ENCODE measurements around the gene FCRL3. TPM values are rescaled to one million over a fixed set of nuclear protein-coding genes. Genes with fewer than 3 reads are reported as not detected.

Gene FCRL3
- total RNA-seq, 2 experiments from 2014 or later: 0.37 to 0.42 TPM

DNA sequence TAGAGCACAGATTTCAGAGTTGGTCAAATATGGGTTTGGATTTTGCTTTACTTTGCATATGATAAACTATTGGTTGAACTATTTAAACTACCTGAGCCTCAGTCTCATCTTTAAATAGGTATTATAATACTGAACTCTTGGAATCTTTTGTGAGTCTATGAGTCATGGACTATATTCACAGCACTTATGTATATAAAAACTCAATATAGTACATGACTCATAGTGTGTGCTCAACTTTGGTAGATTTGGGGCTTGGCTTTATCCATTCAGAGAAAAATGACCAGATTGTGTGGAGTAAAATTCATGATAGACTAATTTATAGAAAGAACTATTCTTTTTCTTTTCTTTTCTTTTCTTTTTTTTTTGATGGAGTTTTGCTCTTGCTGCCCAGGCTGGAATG is 28.7 kb downstream of the FCRL3 start:
- CTCF ChIA-PET: no interaction called here

DNA sequence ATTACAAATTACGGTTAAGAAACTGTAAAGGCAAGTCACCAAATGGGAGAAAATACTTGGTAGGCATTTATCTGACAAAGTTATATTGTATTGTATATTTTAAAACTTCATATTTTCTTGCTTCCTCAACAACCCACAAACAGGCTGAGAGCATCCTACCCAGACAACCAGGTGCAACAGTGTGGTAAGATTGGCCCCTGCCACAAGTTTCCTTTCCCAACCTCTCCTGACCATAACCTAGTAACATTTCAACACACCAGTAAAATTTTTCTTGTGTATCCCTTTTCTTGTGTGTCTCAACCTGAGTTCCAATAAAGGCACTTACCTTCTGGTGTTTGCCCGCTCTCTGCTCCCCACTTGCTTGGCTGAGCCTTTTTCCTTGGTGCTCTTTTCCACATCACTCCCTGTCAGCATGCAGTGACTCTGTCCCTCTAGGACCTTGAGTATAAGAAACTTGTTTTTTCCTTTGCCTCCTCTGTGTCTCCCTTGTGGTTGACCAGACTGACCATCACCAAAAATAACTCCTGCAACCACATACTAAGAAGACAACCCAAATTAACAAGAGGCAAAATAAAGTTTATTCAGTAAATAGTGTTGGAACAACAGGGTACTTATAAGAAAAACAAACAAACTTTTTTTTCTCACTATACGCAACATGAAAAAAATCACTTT is 40.9 kb downstream of the FCRL3 start:
- H3K36me3 Mint-ChIP-seq (ENCODE audit: low read depth): no peaks in the 10 kb centered on the region
- CTCF ChIA-PET: no interaction called here

More for the DNA sequence above, 28.7 kb downstream of the FCRL3 start:
- Mint-ChIP-seq H3K36me3 (ENCODE audit: low read depth) (no peaks in the 10 kb centered on the region), H3K9me3 (ENCODE audit: insufficient read depth) (peaks cover 5% of the 10 kb centered on the region), H3K27ac (no peak overlapping the region), H3K27me3 (ENCODE audit: low read depth) (no peaks in the 10 kb centered on the region), H3K4me3 (no peak overlapping the region), H3K4me1 (ENCODE audit: low read depth) (no peaks in the 10 kb centered on the region)
- no peak for ATAC-seq
- DNase-seq: no peak
- POLR2A ChIA-PET: no interaction called here

DNA sequence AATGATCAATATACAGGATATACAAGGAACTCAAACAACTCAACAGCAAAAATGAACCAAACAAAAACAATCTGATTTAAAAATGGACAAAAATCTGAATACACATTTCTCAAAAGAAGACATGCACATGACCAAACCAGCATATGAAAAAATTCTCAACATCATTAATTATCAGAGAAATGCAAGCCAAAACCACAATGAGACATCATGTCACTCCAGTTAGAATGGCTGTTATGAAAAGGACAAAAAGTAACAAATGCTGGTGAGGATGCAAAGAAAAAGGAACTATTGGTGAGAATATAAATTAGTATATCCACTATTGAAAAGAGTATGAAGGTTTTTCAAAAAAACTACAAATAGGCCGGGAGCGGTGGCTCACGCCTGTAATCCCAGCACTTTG is 42.0 kb downstream of the FCRL3 start:
- Mint-ChIP-seq H3K27me3 (ENCODE audit: low read depth) (peaks cover 23% of the 10 kb centered on the region), H3K36me3 (ENCODE audit: low read depth) (no peaks in the 10 kb centered on the region), H3K4me3 (no peak overlapping the region), H3K4me1 (ENCODE audit: low read depth) (peaks cover 9% of the 10 kb centered on the region), H3K9me3 (ENCODE audit: insufficient read depth) (no peaks in the 10 kb centered on the region), H3K27ac (no peak overlapping the region)
- DNase-seq: no peak
- ChIA-PET POLR2A (no interaction called here), CTCF (no interaction called here)
- ATAC-seq: no peak

More for the DNA sequence above, 40.9 kb downstream of the FCRL3 start:
- Mint-ChIP-seq H3K27me3 (ENCODE audit: low read depth) (peaks cover 31% of the 10 kb centered on the region), H3K9me3 (ENCODE audit: insufficient read depth) (no peaks in the 10 kb centered on the region), H3K4me1 (ENCODE audit: low read depth) (peaks cover 9% of the 10 kb centered on the region), H3K4me3 (no peak overlapping the region), H3K27ac (no peak overlapping the region)
- POLR2A ChIA-PET: no interaction called here
- no peak for DNase-seq
- peak; percentile 23 for ATAC-seq

DNA sequence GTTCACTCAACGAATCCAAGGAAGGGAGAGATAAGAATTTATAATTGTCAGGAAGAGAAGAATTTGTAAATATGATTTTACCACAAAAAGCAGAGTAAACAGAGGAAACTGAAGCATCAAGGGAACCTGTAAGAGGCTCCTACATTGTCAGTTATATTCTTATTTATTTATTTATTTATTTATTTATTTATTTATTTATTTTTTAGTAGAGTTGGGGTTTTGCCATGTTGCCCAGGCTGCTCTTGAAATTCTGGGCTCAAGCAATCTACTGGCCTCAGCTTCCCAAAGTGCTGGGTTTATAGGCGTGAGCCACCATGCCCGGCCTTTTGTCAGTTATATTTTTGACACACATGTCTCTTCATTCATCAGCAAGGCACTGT is 47.1 kb downstream of the FCRL3 start:
- Mint-ChIP-seq H3K9me3 (ENCODE audit: insufficient read depth) (no peaks in the 10 kb centered on the region), H3K4me1 (ENCODE audit: low read depth) (peaks cover 7% of the 10 kb centered on the region), H3K27me3 (ENCODE audit: low read depth) (peaks cover 12% of the 10 kb centered on the region), H3K36me3 (ENCODE audit: low read depth) (no peaks in the 10 kb centered on the region), H3K4me3 (no peak overlapping the region), H3K27ac (no peak overlapping the region)
- CTCF ChIA-PET: no interaction called here
- ATAC-seq (no peak), DNase-seq (no peak)
- POLR2A ChIA-PET: interaction anchor here (0.6 kb wide), 1 partner anchor 609 kb away, joined by 3 read pairs; no protein-coding TSS in a partner anchor

DNA sequence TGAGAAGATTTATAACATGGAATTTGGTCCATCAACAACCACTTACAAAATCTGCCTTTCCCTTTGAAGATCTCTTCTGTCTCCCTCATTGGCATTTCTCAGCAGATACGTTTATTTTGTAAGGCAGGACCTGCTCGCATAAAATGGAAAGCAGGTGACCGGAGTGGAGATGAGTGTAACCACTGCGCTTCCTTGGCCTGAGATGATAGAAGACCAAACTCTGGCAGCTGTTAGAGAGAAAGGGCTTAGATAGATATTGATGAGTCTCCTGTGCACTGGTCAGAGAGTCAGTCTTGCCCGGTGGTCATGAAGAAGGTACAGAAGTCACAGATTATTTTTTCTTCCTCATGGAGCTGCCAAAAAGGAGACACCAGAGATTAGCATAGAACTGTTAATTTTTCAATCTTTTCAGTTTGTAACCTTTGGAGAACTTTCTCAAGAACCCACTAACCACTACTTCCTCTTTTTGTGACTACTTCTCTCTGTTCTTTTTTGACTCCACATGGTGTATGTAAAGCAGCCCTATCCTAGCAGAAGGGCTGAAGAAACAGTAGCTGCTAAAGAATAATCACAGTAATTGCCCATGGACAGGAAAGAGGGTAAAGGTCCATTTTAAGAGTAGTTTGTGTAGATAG is 47.6 kb downstream of the FCRL3 start:
- Mint-ChIP-seq H3K4me3 (no peak overlapping the region), H3K9me3 (ENCODE audit: insufficient read depth) (no peaks in the 10 kb centered on the region), H3K4me1 (ENCODE audit: low read depth) (peaks cover 7% of the 10 kb centered on the region), H3K27me3 (ENCODE audit: low read depth) (peaks cover 12% of the 10 kb centered on the region), H3K27ac (no peak overlapping the region), H3K36me3 (ENCODE audit: low read depth) (no peaks in the 10 kb centered on the region)
- CTCF ChIA-PET: no interaction called here
- POLR2A ChIA-PET: interaction anchor here (0.6 kb wide), 1 partner anchor 609 kb away, joined by 3 read pairs; no protein-coding TSS in a partner anchor
- no peak for DNase-seq
- ATAC-seq: no peak

DNA sequence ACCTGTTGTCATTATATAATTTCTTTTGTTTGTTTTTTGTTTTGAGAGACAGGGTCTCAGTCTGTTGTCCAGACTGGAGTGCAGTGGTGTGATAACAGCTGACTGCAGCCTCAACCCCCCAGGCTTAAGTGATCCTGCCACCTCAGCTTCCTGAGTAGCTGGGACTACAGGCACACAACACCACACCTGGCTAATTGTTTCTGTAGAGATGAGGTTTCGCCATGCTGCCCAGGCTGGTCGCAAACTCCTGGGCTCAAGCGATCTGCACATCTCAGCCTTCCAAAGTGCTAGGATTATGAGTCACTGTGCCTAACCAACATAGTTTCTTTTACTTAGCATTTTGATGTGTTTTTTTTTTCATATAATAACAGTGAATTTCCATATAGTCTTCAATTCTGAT is 52.3 kb downstream of the FCRL3 start:
- H3K4me1 Mint-ChIP-seq (ENCODE audit: low read depth): peaks cover 7% of the 10 kb centered on the region
- H3K27me3 Mint-ChIP-seq (ENCODE audit: low read depth): peaks cover 10% of the 10 kb centered on the region
- POLR2A ChIA-PET: no interaction called here
- CTCF ChIA-PET: no interaction called here
- ATAC-seq: no peak
- DNase-seq: no peak
- H3K9me3 Mint-ChIP-seq (ENCODE audit: insufficient read depth): no peaks in the 10 kb centered on the region
- H3K4me3 Mint-ChIP-seq: no peak overlapping the region
- H3K36me3 Mint-ChIP-seq (ENCODE audit: low read depth): no peaks in the 10 kb centered on the region
- no peak overlapping the region for H3K27ac Mint-ChIP-seq

DNA sequence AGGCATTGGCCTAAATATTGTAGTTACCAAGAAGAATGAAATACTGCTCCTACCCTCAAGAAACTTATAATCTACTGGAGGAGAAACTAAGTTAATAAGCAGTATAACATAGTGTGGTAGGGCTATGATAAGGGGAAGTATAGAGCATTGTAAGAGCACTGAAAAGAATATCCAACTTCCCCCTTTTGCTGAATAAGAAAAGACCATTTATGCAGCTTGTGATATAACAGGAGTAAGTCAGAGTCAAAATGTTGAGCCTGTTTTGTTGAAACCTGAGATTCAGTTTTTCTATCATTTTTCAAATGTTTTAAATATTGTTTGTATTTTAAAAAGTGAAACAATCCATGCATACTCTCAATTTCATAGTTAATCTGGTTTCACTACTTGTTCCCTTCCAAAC is 54.4 kb downstream of the FCRL3 start:
- POLR2A ChIA-PET: no interaction called here
- CTCF ChIA-PET: no interaction called here
- ATAC-seq: no peak

DNA sequence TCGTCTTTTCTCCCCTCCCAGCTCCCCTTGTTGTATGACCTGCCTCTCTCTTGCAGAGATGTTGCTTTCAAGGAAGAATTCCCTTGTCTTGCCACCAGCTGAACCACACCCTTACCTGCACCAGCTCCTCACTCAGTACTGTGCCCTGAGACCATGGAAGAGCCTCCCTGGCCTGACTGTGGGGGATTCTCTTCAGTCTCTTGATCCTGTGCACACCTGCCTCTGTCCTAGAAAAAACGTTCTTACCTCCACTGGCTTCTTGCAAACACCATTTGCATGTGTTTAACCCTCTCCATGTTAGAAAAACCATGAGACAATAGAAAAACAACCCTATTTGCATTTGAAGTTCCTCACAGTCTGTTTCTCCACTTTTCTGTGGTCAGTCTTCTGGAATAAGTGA is 59.4 kb downstream of the FCRL3 start:
- no peak overlapping the region for H3K27ac Mint-ChIP-seq
- peaks cover 6% of the 10 kb centered on the region for H3K27me3 Mint-ChIP-seq (ENCODE audit: low read depth)
- H3K4me3 Mint-ChIP-seq: no peak overlapping the region
- H3K9me3 Mint-ChIP-seq (ENCODE audit: insufficient read depth): no peaks in the 10 kb centered on the region
- H3K4me1 Mint-ChIP-seq (ENCODE audit: low read depth): no peaks in the 10 kb centered on the region
- H3K36me3 Mint-ChIP-seq (ENCODE audit: low read depth): no peaks in the 10 kb centered on the region
- DNase-seq: no peak
- no peak for ATAC-seq
- POLR2A ChIA-PET: no interaction called here
- CTCF ChIA-PET: no interaction called here

More for the DNA sequence above, 54.4 kb downstream of the FCRL3 start:
- DNase-seq: no peak
- no peaks in the 10 kb centered on the region for H3K4me1 Mint-ChIP-seq (ENCODE audit: low read depth)
- no peak overlapping the region for H3K27ac Mint-ChIP-seq
- H3K27me3 Mint-ChIP-seq (ENCODE audit: low read depth): peaks cover 7% of the 10 kb centered on the region
- H3K36me3 Mint-ChIP-seq (ENCODE audit: low read depth): no peaks in the 10 kb centered on the region
- no peaks in the 10 kb centered on the region for H3K9me3 Mint-ChIP-seq (ENCODE audit: insufficient read depth)
- no peak overlapping the region for H3K4me3 Mint-ChIP-seq

DNA sequence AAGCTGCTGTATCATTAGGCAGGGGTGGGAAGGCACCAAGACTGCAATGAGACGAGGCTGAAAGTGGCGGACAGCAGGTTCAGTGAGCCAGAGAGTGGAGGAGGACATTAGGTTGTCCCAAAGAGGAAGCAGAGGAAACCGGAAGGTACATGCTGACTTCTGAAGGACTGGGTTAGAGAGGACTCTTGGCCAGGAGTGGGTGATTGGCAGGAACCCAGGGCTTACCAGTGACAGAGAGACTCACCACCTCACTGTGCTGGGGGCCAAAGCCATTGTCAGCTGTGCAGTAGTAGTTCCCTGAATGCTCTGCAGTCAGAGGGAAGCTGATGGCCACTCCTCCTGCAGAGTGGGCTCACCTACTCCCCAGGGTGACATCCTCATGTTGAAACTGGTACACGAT is 60.8 kb downstream of the FCRL3 start:
- H3K9me3 Mint-ChIP-seq (ENCODE audit: insufficient read depth): no peaks in the 10 kb centered on the region

DNA sequence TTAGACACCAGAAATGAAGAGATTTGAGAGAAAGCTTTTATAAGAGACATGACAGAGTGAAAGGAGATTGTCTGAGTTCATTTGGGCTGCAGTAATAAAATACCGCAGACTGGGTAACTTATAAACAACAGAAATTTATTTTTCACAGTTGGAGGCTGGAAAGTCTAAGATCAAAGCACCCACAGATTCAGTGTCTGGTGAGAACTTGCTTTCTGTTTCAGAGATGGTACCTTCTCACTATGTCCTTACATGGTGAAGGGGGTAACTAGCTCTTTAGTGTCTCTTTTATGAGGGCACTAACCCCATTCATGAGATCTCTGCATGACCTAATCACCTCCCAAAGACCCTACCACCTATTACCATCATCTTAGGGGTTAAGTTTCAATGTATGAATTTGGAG is 71.8 kb downstream of the FCRL3 start:
- DNase-seq (no peak), ATAC-seq (peak; percentile 57)
- Mint-ChIP-seq H3K4me1 (ENCODE audit: low read depth) (peaks cover 2% of the 10 kb centered on the region), H3K4me3 (no peak overlapping the region), H3K36me3 (ENCODE audit: low read depth) (no peaks in the 10 kb centered on the region), H3K9me3 (ENCODE audit: insufficient read depth) (no peaks in the 10 kb centered on the region), H3K27ac (no peak overlapping the region), H3K27me3 (ENCODE audit: low read depth) (peaks cover 6% of the 10 kb centered on the region)
- ChIA-PET CTCF (no interaction called here), POLR2A (no interaction called here)

More for the DNA sequence above, 60.8 kb downstream of the FCRL3 start:
- DNase-seq (no peak), ATAC-seq (no peak)
- ChIA-PET CTCF (no interaction called here), POLR2A (no interaction called here)
- Mint-ChIP-seq H3K4me1 (ENCODE audit: low read depth) (no peaks in the 10 kb centered on the region), H3K27ac (no peak overlapping the region), H3K36me3 (ENCODE audit: low read depth) (no peaks in the 10 kb centered on the region), H3K4me3 (no peak overlapping the region), H3K27me3 (ENCODE audit: low read depth) (peaks cover 3% of the 10 kb centered on the region)

Other genes starting within 250 kb of the FCRL3 start
- under 1 TPM; 0.10 to 0.11 TPM for gene FCRL5, start 148.3 kb downstream of the FCRL3 start, total RNA-seq
- not detected for gene FCRL4, start 102.7 kb downstream of the FCRL3 start, total RNA-seq
- gene FCRL2, start 76.4 kb upstream of the FCRL3 start, total RNA-seq: not detected
- gene FCRL1, start 119.4 kb upstream of the FCRL3 start, total RNA-seq: not detected
- gene CD5L, start 141.0 kb upstream of the FCRL3 start, total RNA-seq: not detected

Data from activated CD8-positive, alpha-beta T cell treated with anti-CD3 and anti-CD28 coated beads, Interleukin-2, amount 10 ng/mL, durations not matched to agents 7 days and 5 days (primary cell).